Measurements from ENCODE around the gene SORL1-AS1.

SORL1-AS1 gene

GRCh38 chr11:121452609-121453150 lies at the start of gene SORL1-AS1:
SORL1-AS1 (minus strand) TSS chr11:121452967.
- DNase-seq (ENCODE audit: low read depth, low spot score): no peak

GRCh38 chr11:121500717-121501116 lies 48.0 kb upstream of the SORL1-AS1 start:
- Histone ChIP-seq H3K4me3 (replicated peaks in 1 of 3; ENCODE audit: insufficient read depth in 1 of 3, low read depth in 1 of 3, low read length in 3 of 3) (no peak overlapping the region), H3K27me3 (ENCODE audit: control insufficient read depth in 2 of 2, insufficient read depth in 2 of 2, low read length in 2 of 2) (no peaks in the 10 kb centered on the region), H3K9ac (replicated peaks; ENCODE audit: extremely low read depth, insufficient read depth, low read length) (no peak overlapping the region), H3K9me3 (replicated peaks; ENCODE audit: control insufficient read depth, insufficient read depth, low read length) (no peaks in the 10 kb centered on the region), H3K9me1 (replicated peaks; ENCODE audit: control insufficient read depth, extremely low read depth, insufficient read depth, low read length) (no peaks in the 10 kb centered on the region), H3K36me3 (ENCODE audit: control insufficient read depth in 2 of 2, extremely low read depth in 1 of 2, insufficient read depth in 2 of 2, low read length in 2 of 2) (no peaks in the 10 kb centered on the region), H2AFZ (ENCODE audit: low read depth, low read length) (no peak overlapping the region), H3K4me1 (ENCODE audit: control insufficient read depth, extremely low read depth, insufficient read depth, low read length) (no peaks in the 10 kb centered on the region), H3K4me2 (ENCODE audit: insufficient read depth, low read length) (no peak overlapping the region), H4K20me1 (replicated peaks; ENCODE audit: control insufficient read depth, extremely low read depth, insufficient read depth, low read length) (no peaks in the 10 kb centered on the region), H3K79me2 (ENCODE audit: control insufficient read depth, insufficient read depth, low read length) (no peaks in the 10 kb centered on the region), H3K27ac (ENCODE audit: insufficient read depth, low read depth, low read length) (no peak overlapping the region)
- ChIA-PET POLR2A (no interaction called here), CTCF (no interaction called here)
- DNase-seq (ENCODE audit: low read depth, low spot score): no peak
- FAIRE-seq: no peak
- intact Hi-C loops (cut with micrococcal nuclease) (no loop called here), dilution Hi-C loops (cut with MboI; ENCODE audit: extremely low pct_ligation_motif_present, low sequenced_read_pairs) (no loop called here)
- no TSS peak for BruUV-seq (replicated peaks)
- no peak for TF ChIP-seq EZH2 (IDR thresholded peaks at IDR 0.05; ENCODE audit: borderline replicate concordance, low read depth, low read length, severe bottlenecking)
- TF ChIP-seq POLR2AphosphoS5 (IDR thresholded peaks at IDR 0.05; ENCODE audit: insufficient read depth, low read depth, low read length): no peak
- TF ChIP-seq MAX (IDR thresholded peaks at IDR 0.05; ENCODE audit: insufficient read depth, insufficient read length): no peak
- no peak for TF ChIP-seq MYC (IDR thresholded peaks at IDR 0.05; ENCODE audit: low read depth, low read length)
- TF ChIP-seq POLR2A (IDR thresholded peaks at IDR 0.05; ENCODE audit: low read depth, low read length): no peak
- TF ChIP-seq JUN (IDR thresholded peaks at IDR 0.05; ENCODE audit: borderline replicate concordance, insufficient read depth, insufficient read length, low read depth): no peak
- no peak for TF ChIP-seq FOS (IDR thresholded peaks at IDR 0.05; ENCODE audit: borderline replicate concordance, insufficient read depth, low read length)
- no peak for TF ChIP-seq CTCF (IDR thresholded peaks at IDR 0.05; ENCODE audit: extremely low read depth in 1 of 2, insufficient read depth in 1 of 2, low read depth in 1 of 2, low read length in 2 of 2)
- TF ChIP-seq GATA2 (IDR thresholded peaks at IDR 0.05; ENCODE audit: insufficient read depth, insufficient read length, low read depth, low read length): no peak

More at GRCh38 chr11:121452609-121453150, at the start of gene SORL1-AS1:
- Histone ChIP-seq H3K9me1 (replicated peaks; ENCODE audit: control insufficient read depth, extremely low read depth, insufficient read depth, low read length) (no peaks in the 10 kb centered on the region), H3K79me2 (ENCODE audit: control insufficient read depth, insufficient read depth, low read length) (no peaks in the 10 kb centered on the region), H3K27me3 (ENCODE audit: control insufficient read depth in 2 of 2, insufficient read depth in 2 of 2, low read length in 2 of 2) (peaks cover 41 to 44% of the 10 kb centered on the region in 2 experiments), H3K4me1 (ENCODE audit: control insufficient read depth, extremely low read depth, insufficient read depth, low read length) (no peaks in the 10 kb centered on the region), H4K20me1 (replicated peaks; ENCODE audit: control insufficient read depth, extremely low read depth, insufficient read depth, low read length) (no peaks in the 10 kb centered on the region), H3K27ac (ENCODE audit: insufficient read depth, low read depth, low read length) (no peak within 1 kb of the TSS), H3K9me3 (replicated peaks; ENCODE audit: control insufficient read depth, insufficient read depth, low read length) (no peaks in the 10 kb centered on the region), H3K4me3 (replicated peaks in 1 of 3; ENCODE audit: insufficient read depth in 1 of 3, low read depth in 1 of 3, low read length in 3 of 3) (peak within 1 kb of the TSS in 2 of 3 experiments; percentile 1 to 38), H3K9ac (replicated peaks; ENCODE audit: extremely low read depth, insufficient read depth, low read length) (no peak within 1 kb of the TSS), H3K4me2 (ENCODE audit: insufficient read depth, low read length) (peak within 1 kb of the TSS; percentile 39), H2AFZ (ENCODE audit: low read depth, low read length) (peak within 1 kb of the TSS; percentile 61), H3K36me3 (ENCODE audit: control insufficient read depth in 2 of 2, extremely low read depth in 1 of 2, insufficient read depth in 2 of 2, low read length in 2 of 2) (no peaks in the 10 kb centered on the region)
- no TSS peak for BruUV-seq (replicated peaks)
- dilution Hi-C loops (cut with MboI; ENCODE audit: extremely low pct_ligation_motif_present, low sequenced_read_pairs) (no loop called here), intact Hi-C loops (cut with micrococcal nuclease) (loop anchor here (1.0 kb wide), 2 partner anchors 12 to 139 kb away; no protein-coding TSS in a partner anchor)
- TF ChIP-seq MYC (IDR thresholded peaks at IDR 0.05; ENCODE audit: low read depth, low read length) (no peak), EZH2 (IDR thresholded peaks at IDR 0.05; ENCODE audit: borderline replicate concordance, low read depth, low read length, severe bottlenecking) (peak; percentile 65)
- ChIA-PET CTCF (interaction anchor here (0.7 to 2.4 kb wide), 7 partner anchors 10 to 139 kb away, joined by 3 to 12 read pairs (median 3); no protein-coding TSS in a partner anchor), POLR2A (no interaction called here)
- FAIRE-seq: no peak
